Subcutaneous adipose tissue (tissue), 4 donors: ENCODE data around the gene GMDS. TPM values are rescaled to one million over a fixed set of nuclear protein-coding genes. Genes with fewer than 3 reads are reported as not detected.

Experiments used
- total RNA-seq, 4 donors: library from RNA; depleted of rRNA; stranded (reverse); fragments of >200 nt; gene quantifications; one replicate each; pipeline ENCODE4 v1.1.0, GENCODE V29; 2016
- TF ChIP-seq, protein P1 (sequence below): fragments of 450-650 bp; IDR thresholded peaks from one replicate; pipeline ENCODE4 v1.5.1; 2016; ENCODE audit warnings: low read depth, mild to moderate bottlenecking, control low read depth, antibody characterized with exemption, moderate library complexity

The GMDS gene
- total RNA-seq, 4 donors from 2014 or later: 10.1 to 17.3 (median 13.9) TPM

DNA sequence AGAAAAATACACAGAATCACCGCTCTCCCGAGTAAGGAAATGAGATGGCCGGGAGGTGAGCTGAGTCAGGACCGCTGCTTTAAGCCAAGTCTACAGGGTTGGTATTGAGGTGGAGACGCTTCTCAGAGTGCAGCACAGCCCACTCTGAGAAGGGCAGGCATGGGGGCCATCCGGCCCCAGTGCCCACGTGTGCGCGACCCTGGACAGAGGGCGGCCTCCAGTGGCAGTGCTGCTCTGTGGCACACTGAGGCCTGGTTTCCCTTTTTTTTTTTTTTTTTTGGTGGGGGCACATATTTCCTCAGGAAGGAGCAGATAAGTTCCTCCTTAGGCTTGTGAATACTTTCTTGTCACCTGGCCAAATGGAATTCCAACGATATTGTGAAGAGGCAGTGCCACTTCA is 546.9 kb downstream of the GMDS start:
- TF ChIP-seq, protein P1, sequence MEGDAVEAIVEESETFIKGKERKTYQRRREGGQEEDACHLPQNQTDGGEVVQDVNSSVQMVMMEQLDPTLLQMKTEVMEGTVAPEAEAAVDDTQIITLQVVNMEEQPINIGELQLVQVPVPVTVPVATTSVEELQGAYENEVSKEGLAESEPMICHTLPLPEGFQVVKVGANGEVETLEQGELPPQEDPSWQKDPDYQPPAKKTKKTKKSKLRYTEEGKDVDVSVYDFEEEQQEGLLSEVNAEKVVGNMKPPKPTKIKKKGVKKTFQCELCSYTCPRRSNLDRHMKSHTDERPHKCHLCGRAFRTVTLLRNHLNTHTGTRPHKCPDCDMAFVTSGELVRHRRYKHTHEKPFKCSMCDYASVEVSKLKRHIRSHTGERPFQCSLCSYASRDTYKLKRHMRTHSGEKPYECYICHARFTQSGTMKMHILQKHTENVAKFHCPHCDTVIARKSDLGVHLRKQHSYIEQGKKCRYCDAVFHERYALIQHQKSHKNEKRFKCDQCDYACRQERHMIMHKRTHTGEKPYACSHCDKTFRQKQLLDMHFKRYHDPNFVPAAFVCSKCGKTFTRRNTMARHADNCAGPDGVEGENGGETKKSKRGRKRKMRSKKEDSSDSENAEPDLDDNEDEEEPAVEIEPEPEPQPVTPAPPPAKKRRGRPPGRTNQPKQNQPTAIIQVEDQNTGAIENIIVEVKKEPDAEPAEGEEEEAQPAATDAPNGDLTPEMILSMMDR: no peak

DNA sequence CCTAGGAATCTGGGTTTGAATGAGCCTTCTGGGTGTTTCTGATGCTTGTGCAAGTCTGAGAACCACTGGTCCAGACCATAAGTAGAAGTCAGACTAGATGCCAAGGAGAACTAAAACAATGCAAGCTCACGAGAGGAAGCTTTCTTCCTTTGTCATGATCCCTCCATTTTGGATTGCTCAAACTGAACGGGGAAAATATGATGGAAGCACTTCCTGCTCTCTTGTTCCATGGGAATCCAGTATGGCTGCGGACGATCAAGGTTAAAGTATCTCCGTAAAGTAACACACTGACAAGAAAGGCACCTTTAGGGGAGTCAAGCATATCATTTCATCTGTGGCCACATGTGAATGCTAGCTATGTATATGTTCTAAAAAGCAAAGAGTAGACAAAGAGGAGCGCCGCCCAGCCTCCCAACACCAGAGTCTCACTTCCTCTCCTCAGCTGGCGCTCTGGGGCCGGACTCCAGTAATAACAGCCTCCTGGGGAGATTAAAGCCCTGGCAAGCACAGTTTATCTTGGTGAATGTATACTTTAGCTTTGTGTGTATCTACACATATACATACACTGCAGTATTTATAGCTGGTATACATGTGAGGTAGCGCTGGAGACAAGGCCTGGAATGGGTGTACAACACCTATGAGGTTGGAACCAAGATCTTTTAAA is 547.6 kb downstream of the GMDS start:
- TF ChIP-seq, protein P1: no peak

DNA sequence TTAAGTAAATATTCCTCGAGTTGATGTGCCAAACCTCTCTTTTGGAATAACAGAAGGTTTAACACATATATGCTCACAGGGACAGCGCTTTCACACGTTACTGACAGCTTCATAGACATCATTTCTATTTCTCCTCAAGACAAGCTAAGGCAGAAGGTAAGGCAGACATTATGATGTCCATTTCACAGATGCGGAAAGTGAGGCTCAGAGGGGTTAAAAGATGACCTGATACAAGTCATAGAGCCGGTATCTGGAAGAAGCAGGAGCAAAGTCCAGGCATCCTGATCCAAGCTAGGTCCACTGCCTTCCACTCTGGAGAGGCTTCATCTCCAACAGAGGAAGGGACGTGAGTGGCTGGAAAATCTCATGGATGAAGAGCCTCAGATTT is 548.9 kb downstream of the GMDS start:
- TF ChIP-seq, protein P1: no peak

DNA sequence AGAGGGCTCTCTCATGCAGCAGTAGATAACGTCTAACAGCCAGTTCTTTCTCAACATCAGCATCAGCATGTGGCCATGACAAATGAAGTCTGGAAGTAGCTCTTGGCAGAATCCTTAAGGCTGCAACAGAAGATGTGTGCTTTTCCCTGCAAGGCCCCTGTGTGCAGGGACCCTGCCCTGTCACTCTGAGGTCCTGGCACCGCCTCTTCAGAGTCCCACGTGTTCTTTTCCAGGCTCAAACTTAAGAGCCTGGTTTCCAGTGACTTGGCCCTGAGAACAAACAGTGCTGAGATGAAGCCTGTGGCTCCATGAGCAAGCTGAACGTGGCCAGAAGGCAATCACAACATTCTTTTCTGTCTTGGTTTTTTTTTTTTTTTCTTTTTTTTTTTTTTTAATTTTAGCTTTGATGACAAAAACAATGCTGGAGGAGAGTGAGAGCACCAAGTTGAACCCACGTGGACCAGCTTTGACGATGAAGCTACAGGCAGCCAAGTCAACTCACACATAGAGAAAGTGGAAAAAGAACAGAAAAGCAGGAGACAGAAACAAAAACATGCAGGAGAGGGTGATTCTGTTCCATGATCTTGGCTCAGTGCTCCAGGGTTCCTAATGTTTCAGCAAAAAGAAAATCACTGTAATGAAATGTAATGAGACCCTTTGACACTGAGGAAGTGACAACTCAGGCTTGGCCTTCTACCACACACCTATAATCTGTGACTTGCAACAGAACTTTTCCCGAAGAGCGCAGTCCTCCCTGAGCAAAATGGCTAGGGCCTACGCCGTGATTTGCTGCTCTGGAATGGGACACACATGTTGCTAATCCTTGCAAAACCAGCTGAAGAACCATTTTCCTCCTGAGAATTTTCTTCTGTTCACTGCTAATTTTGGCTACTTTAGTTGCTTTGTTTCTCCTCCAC is 549.6 kb downstream of the GMDS start:
- TF ChIP-seq, protein P1: no peak

DNA sequence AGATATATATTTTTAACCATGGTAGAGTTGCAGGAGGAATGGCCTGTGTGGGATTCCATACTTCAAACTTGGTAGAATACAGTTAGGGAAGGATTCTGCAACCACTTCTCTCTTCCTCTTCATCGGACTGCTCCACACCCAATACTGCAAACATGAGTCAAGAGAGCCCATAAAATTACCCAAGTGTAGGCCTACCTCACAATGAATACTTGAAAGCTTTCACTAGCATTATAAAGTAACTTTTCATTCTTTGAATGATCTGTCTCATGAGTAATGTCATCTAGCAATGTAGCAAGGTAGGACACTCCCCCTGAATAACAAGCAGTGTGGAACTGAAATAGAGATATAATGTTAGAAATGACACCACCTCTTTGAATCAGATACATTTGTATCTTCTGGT is 556.3 kb downstream of the GMDS start:
- TF ChIP-seq, protein P1: no peak

DNA sequence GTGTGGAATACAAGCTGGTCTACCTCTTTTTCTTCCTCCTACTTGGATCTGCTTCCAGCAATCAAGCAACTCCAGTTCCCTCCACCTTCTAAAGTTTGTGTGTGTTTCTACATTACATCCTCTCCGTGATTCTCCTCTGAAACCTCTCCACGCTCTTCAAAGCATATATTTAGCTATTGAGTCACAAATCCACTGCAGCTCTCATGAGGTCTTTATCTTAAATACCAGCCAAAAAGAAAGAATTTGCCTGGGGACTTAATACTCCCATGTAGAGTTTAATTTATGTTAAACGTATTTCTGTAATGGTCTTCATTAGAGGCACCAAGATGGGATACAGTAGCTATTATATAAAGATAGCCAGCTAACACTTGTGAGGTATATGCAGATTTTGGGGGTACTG is 557.0 kb downstream of the GMDS start:
- TF ChIP-seq, protein P1: no peak

DNA sequence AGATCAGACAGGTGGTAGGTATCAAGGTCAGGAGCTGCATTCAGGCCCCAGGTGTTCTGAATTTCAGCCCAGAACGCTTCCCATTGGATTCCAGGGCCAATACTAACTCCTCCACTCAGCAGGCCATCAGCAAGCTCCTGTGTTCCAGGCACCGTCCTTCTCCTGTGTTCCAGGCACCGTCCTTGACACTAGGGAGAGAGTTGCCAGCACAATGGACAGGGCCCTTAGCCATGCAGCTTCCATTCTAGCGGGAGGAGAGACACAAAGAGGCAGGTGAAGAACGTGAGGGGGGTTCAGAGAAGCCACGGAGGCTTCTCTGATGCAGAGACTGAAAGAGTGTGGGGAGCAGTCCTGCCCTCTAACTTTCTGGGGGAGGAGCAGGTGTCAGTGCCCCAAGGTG is 558.0 kb downstream of the GMDS start:
- TF ChIP-seq, protein P1: no peak
